AG09309 (cell line): ENCODE data around the gene CTTNBP2NL.

Source experiments
- DNase-seq: peaks from one replicate; pipeline ENCODE4 v3.0.0-alpha.2; 2010; ENCODE audit warnings: low read depth
- H3K4me3 ChIP-seq: 2 replicates; pipeline ENCODE4 v1.5.1; 2011; ENCODE audit warnings: mild to moderate bottlenecking, low read depth, low read length, moderate library complexity; ENCODE audit not compliant: control insufficient read depth
- TF ChIP-seq, protein P1 (sequence below): IDR thresholded peaks from 2 replicates; pipeline ENCODE4 v1.5.1; 2011; ENCODE audit warnings: mild to moderate bottlenecking, low read depth, low read length, inconsistent platforms; ENCODE audit not compliant: insufficient read depth, control insufficient read depth; ENCODE audit errors: missing control alignments

Gene CTTNBP2NL

DNA sequence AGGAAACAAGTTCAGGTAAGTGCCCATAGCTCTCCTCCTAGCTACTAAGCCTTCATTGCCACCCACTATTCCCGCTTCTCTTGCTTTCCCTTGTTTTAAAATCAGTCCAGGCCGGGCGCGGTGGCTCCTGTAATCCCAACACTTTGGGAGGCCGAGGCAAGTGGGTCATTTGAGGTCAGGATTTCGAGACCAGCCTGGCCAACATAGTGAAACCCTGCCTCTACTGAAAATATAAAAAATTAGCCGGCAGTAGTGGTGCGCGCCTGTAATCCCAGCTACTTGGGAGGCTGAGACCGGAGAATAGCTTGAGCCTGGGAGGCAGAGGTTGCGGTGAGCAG lies 4.4 kb upstream of the CTTNBP2NL start:
- no peak for DNase-seq
- no peak overlapping the region for H3K4me3 ChIP-seq
- TF ChIP-seq, protein P1, sequence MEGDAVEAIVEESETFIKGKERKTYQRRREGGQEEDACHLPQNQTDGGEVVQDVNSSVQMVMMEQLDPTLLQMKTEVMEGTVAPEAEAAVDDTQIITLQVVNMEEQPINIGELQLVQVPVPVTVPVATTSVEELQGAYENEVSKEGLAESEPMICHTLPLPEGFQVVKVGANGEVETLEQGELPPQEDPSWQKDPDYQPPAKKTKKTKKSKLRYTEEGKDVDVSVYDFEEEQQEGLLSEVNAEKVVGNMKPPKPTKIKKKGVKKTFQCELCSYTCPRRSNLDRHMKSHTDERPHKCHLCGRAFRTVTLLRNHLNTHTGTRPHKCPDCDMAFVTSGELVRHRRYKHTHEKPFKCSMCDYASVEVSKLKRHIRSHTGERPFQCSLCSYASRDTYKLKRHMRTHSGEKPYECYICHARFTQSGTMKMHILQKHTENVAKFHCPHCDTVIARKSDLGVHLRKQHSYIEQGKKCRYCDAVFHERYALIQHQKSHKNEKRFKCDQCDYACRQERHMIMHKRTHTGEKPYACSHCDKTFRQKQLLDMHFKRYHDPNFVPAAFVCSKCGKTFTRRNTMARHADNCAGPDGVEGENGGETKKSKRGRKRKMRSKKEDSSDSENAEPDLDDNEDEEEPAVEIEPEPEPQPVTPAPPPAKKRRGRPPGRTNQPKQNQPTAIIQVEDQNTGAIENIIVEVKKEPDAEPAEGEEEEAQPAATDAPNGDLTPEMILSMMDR = no peak

DNA sequence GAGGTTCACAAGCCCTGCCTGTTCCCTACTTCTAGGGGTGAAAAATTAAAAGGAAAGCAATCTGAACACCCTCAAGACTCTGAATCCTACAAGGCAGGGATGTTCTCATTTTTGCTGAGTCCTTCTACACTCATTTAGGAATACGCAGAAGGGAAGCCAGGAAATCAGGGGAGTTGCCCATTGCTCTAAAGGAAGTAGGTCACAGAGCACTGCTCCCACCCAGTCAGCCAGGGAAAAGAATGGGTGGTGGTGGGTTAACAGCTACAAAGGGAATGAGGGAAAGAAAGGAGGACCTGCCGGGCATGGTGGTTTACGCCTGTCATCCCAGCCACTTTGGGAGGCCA lies 2.4 kb upstream of the CTTNBP2NL start:
- H3K4me3 ChIP-seq = no peak overlapping the region
- no peak for DNase-seq

DNA sequence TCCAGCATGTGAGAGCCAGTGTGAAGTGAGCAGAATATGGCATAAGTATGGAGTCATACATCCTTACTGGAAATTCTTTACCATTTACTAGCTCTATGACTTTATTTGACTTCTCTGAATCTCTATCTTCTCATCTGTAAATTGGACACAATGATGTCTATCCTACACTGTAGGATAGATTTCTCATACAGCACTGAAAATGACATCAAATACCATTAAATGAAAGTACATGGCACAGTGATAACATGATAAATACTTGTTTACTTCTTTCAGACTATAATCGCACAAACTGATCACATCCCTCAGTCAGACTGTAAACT lies 1.3 kb upstream of the CTTNBP2NL start:
- TF ChIP-seq, protein P1 = no peak
- H3K4me3 ChIP-seq = peak overlapping the region; percentile 18
- no peak for DNase-seq

More for the DNA sequence above, 2.4 kb upstream of the CTTNBP2NL start:
- TF ChIP-seq, protein P1 = no peak

DNA sequence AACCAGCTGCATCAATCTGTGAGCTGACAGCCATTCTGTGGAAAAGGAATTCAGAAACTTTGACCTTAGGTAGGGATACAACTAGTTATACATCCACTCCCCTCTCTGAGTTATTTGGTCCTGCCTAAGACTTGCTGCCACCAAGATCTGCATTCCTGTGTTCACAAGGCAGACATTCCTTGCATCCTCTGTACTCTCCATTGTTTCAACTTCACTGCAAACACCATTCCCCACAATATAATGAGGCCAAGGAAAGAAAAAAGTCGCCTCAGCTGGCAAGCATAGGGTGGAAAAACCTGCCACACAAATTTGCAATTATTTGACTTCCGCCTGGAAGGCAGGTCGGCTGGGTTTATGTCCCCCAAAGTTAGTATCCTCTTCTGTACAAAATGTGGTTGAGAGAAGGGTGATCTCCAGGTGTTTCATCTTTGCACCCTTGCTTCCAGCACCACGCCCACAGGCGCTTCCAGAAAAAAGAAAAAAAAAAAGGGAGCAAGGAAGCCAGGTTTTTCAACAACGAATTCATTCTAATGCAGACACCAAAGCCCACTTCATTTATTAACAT lies 676 bp upstream of the CTTNBP2NL start:
- no peak for DNase-seq
- H3K4me3 ChIP-seq = peak overlapping the region; percentile 99
- TF ChIP-seq, protein P1 = no peak

DNA sequence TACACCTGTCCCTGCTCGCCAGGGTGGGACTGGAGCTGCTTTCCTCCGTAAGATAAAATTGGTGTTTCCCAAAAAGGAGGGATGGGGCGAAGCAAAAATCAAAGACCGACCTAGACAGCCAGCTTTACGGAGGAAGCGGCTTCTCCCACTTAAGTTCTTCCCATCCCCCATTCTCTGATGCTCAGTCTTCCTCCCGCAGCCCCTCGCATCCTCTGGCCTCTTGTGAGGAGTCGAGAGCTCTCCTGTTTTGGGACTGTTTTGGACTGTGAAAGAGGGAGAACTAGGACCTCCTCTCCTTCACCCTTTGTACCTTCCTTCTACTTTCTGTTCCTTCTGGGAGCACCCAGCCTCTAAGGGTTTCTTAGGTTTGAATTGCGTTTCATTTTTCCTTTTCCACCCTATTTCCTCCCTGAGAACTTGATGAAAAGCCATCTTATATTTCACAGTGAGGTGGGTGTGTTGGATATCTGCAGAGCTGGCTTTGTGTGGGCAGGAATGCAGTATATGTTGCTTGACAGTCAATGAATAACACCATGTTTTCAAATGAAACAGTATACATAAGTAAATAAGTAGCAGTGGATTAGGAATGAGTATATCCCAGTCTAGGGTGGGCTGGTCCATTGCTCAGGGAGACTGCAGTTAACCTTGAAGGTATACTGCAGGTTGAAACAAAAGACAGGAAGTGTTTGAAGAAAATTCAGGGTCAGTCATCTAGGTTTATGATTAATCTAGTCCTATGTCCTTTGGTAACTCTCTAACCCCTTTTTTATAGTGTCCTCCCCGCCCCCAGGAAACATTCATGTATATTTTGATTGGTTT lies 848 bp downstream of the CTTNBP2NL start:
- TF ChIP-seq, protein P1 = no peak
- H3K4me3 ChIP-seq = peak overlapping the region; percentile 99
- no peak for DNase-seq

DNA sequence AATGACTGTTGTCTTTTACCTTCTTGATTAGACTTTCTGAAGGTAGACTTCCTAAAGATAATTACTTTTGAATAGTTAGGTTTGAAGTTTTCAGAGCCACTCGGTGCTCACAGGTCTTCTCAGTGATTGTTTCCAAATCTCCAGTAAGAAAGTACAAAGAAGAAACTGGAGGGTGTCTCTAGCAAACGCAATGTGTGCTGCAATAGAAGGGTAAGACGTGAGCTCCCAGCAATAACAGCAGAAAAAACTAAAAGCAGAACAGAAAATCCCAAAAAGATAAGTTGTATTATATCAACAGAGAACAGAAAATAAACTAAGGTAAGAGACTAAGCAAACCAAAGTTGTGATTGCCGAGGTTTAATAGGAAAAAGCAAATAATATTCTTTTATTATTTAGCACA lies 1.8 kb downstream of the CTTNBP2NL start:
- H3K4me3 ChIP-seq = no peak overlapping the region
- DNase-seq = no peak
- TF ChIP-seq, protein P1 = no peak
